Gastroesophageal sphincter (tissue), 3 donors: ENCODE measurements around the gene MKRN2.

Source experiments
- CTCF ChIP-seq, 4 experiments: fragments of 200-600 bp in 2 of 4; fragments of 450-650 bp in 2 of 4; sonication (generic) in 1 of 4; IDR thresholded peaks; one replicate each; pipeline ENCODE4 v1.5.1; 2017 to 2019; ENCODE audit warnings: antibody characterized with exemption in 4 of 4, mild to moderate bottlenecking in 2 of 4, moderate library complexity in 2 of 4
- POLR2A ChIP-seq, 2 donors: fragments of 450-650 bp; IDR thresholded peaks; one replicate each; pipeline ENCODE4 v1.6.1; 2017; ENCODE audit warnings: antibody characterized with exemption in 2 of 2, mild to moderate bottlenecking in 2 of 2, moderate library complexity in 1 of 2

DNA sequence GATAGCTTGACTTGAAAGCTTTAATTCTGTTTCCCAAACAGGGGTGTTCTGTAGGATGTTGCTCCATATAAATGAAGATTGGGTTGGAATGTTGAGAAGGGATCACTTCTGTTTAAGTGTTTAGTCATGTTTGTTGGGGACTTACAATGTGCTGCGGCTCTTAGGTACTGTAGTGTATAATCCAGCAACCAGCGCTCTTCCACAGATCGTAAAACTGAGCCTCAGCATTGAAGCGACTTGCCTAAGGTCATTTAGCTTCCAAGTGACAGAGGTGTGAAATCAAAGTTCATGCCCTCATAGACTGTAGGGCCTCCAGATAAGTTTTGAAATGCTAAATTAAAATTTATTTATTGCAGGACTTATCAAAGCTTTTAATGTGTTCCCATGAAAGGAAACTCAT is 1.8 kb downstream of the MKRN2 start:
- TF ChIP-seq CTCF (IDR thresholded peaks at IDR 0.05) (no peak), POLR2A (IDR thresholded peaks at IDR 0.05) (no peak)
